Measurements from ENCODE around the gene KDM4C.

DNA sequence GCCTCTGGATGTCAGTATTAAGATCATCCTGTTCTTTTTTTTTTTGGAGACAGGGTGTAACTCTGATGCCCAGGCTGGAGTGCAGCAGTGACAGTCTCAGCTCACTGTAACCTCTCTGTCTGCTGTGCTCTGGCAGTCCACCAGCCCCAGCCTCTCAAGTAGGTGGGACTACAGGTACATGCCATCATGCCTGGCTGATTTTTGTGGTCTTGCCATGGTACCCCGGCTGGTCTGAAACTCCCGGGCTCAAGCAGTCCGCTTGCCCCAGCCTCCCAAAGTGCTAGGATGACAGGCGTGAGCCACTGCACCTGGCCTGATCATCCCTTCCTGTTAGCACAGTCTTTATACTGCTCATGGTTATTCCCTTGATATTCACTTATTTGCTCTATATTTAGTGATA, 3.5 kb downstream of the KDM4C start:
- TF ChIP-seq POLR2AphosphoS5 (IDR thresholded peaks at IDR 0.05): no peak
- TF ChIP-seq, protein P1, sequence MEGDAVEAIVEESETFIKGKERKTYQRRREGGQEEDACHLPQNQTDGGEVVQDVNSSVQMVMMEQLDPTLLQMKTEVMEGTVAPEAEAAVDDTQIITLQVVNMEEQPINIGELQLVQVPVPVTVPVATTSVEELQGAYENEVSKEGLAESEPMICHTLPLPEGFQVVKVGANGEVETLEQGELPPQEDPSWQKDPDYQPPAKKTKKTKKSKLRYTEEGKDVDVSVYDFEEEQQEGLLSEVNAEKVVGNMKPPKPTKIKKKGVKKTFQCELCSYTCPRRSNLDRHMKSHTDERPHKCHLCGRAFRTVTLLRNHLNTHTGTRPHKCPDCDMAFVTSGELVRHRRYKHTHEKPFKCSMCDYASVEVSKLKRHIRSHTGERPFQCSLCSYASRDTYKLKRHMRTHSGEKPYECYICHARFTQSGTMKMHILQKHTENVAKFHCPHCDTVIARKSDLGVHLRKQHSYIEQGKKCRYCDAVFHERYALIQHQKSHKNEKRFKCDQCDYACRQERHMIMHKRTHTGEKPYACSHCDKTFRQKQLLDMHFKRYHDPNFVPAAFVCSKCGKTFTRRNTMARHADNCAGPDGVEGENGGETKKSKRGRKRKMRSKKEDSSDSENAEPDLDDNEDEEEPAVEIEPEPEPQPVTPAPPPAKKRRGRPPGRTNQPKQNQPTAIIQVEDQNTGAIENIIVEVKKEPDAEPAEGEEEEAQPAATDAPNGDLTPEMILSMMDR (IDR thresholded peaks at IDR 0.05 in 8 of 11, conservative IDR thresholded peaks at IDR 0.05 in 3 of 11): no peak
